Peyer's patch (tissue), 4 donors: ENCODE data around the gene FOXA3.

Experiments
- CTCF ChIP-seq, 6 experiments: fragments of 450-650 bp in 4 of 6; fragments of 200-600 bp in 2 of 6; sonication (generic) in 1 of 6; IDR thresholded peaks; one replicate each; pipeline ENCODE4 v1.5.1; 2017 to 2019; ENCODE audit warnings: antibody characterized with exemption in 6 of 6, mild to moderate bottlenecking in 3 of 6, moderate library complexity in 1 of 6
- POLR2A ChIP-seq, 2 donors: fragments of 450-650 bp; IDR thresholded peaks; one replicate each; pipeline ENCODE4 v1.5.1; 2017; ENCODE audit warnings: antibody characterized with exemption in 2 of 2, mild to moderate bottlenecking in 2 of 2, moderate library complexity in 2 of 2

- TF ChIP-seq CTCF (IDR thresholded peaks at IDR 0.05) (no peak), POLR2A (IDR thresholded peaks at IDR 0.05) (peak in 1 of 2 donors; percentile 6)
Observed at GRCh38 chr19:45881082-45881908, 17.2 kb downstream of the FOXA3 start.
